K562 (cell line): ENCODE data around the gene ZMYND8. TPM values are rescaled to one million over a fixed set of nuclear protein-coding genes. Genes with fewer than 3 reads are reported as not detected.

ENCODE experiments used
- CBX8 ChIP-seq: fragments of 200-600 bp; sonication (generic); IDR thresholded peaks from 2 replicates; pipeline ENCODE4 v1.6.1; 2012; ENCODE audit warnings: borderline replicate concordance, mixed run types, low read depth, mild to moderate bottlenecking, moderate library complexity, mixed read lengths, low read length, control low read depth, inconsistent platforms; ENCODE audit not compliant: poor library complexity, severe bottlenecking; ENCODE audit errors: extremely low read depth
- FOXJ2 ChIP-seq: fragments of 200-800 bp; sonication (Bioruptor generic); IDR thresholded peaks from 2 replicates; pipeline ENCODE4 v1.6.1; 2016; ENCODE audit warnings: missing genetic modification characterization, missing compliant biosample characterization
- HMGXB4 ChIP-seq: sonication (generic); formaldehyde crosslinking; IDR thresholded peaks from 2 replicates; pipeline ENCODE4 v1.8.1; 2023; ENCODE audit warnings: mild to moderate bottlenecking, missing genetic modification reagents
- IRF2 ChIP-seq: sonication (generic); formaldehyde crosslinking; IDR thresholded peaks from 2 replicates; pipeline ENCODE4 v1.8.1; 2022; ENCODE audit warnings: mild to moderate bottlenecking, missing genetic modification reagents
- KDM2B ChIP-seq: fragments of 250-450 bp; sonication (Bioruptor Pico); IDR thresholded peaks from 2 replicates; pipeline ENCODE4 v1.8.0; 2021; ENCODE audit warnings: mild to moderate bottlenecking, moderate library complexity
- MED1 ChIP-seq: sonication (generic); formaldehyde crosslinking; IDR thresholded peaks from 2 replicates; pipeline ENCODE4 v1.8.1; 2023; ENCODE audit warnings: missing genetic modification reagents, borderline replicate concordance
- PML ChIP-seq: IDR thresholded peaks from 2 replicates; pipeline ENCODE4 v1.6.1; 2012; ENCODE audit warnings: low read length, inconsistent platforms
- SETDB1 ChIP-seq: IDR thresholded peaks from one replicate; pipeline ENCODE4 v1.6.1; 2012; ENCODE audit warnings: low read length, control low read depth, inconsistent platforms
- SMAD1 ChIP-seq: fragments of 150-350 bp; IDR thresholded peaks from 2 replicates; pipeline ENCODE4 v1.6.1; 2014; ENCODE audit warnings: low read length, low read depth; ENCODE audit not compliant: partially characterized antibody
- SRSF9 ChIP-seq: fragments of 200-400 bp; formaldehyde crosslinking; IDR thresholded peaks from 2 replicates; pipeline ENCODE4 v1.6.1; 2017; ENCODE audit warnings: low read depth, low read length, borderline replicate concordance
- ZNF253 ChIP-seq: fragments of 250-450 bp; sonication (Bioruptor Pico); conservative IDR thresholded peaks from 2 replicates; pipeline ENCODE4 v1.6.1; 2021; ENCODE audit warnings: mild to moderate bottlenecking
- ZNF57 ChIP-seq: fragments of 450-650 bp; formaldehyde crosslinking; IDR thresholded peaks from 2 replicates; pipeline ENCODE4 v1.4.0; 2020; ENCODE audit warnings: mild to moderate bottlenecking, moderate library complexity
- polyA plus RNA-seq, 8 experiments: library from polyadenylated mRNA; depleted of rRNA in 4 of 8; stranded (reverse) in 5 of 8; unstranded in 3 of 8; fragments of >200 nt; fragmentation: Nextera tagmentation in 2 of 8; fragmentation: Illumina TruSeq in 1 of 8; extraction: Ambion mirVana in 2 of 8; extraction: Trizol in 1 of 8; gene quantifications; 2 replicates each; pipeline versions ENCODE4 v1.2.1 to v1.2.3, GENCODE V29; 2011 to 2014; ENCODE audit warnings: inconsistent platforms in 1 of 8, missing spikeins in 1 of 8
- total RNA-seq, 7 experiments: library from RNA; depleted of rRNA in 6 of 7; stranded (reverse); fragments of >200 nt in 6 of 7; fragmentation: Illumina TruSeq in 2 of 7; extraction: Trizol in 2 of 7; gene quantifications; 2 replicates each; pipeline versions ENCODE4 v1.2.1 to v1.2.3, GENCODE V29; 2011 to 2021; ENCODE audit warnings: low replicate concordance in 1 of 7
- TF ChIP-seq, protein P1 (sequence below): fragments of 450-650 bp; IDR thresholded peaks from 2 replicates; pipeline ENCODE4 v1.6.1; 2016; ENCODE audit warnings: antibody characterized with exemption
- TF ChIP-seq, protein P2 (sequence below): fragments of 200-400 bp; formaldehyde crosslinking; IDR thresholded peaks from 2 replicates; pipeline ENCODE4 v1.6.1; 2017; ENCODE audit warnings: mild to moderate bottlenecking, low read depth, low read length, moderate library complexity
- TF ChIP-seq, protein P3 (sequence below): fragments of 250-450 bp; sonication (Bioruptor Pico); IDR thresholded peaks from 2 replicates; pipeline ENCODE4 v1.8.0; 2021; ENCODE audit warnings: moderate library complexity, mild to moderate bottlenecking, inconsistent platforms
- TF ChIP-seq, protein P4 (sequence below), 3 experiments: fragments of 200-800 bp in 1 of 3; fragments of 250-450 bp in 1 of 3; fragments of 450-650 bp in 1 of 3; sonication (Bioruptor Pico) in 1 of 3; sonication (Bioruptor generic) in 1 of 3; formaldehyde crosslinking in 1 of 3; IDR thresholded peaks; 2 replicates each; pipeline versions ENCODE4 v1.6.1 to v1.8.0; 2016 to 2022; ENCODE audit warnings: mild to moderate bottlenecking in 2 of 3, missing genetic modification characterization in 2 of 3, missing compliant biosample characterization in 1 of 3, moderate library complexity in 1 of 3

ZMYND8 gene
- total and polyA plus RNA-seq, 9 of the 15 experiments (the other 6 are each of a cell fraction or from before 2014, with no cell fraction given): 31.8 to 148 (median 71.9) TPM

DNA sequence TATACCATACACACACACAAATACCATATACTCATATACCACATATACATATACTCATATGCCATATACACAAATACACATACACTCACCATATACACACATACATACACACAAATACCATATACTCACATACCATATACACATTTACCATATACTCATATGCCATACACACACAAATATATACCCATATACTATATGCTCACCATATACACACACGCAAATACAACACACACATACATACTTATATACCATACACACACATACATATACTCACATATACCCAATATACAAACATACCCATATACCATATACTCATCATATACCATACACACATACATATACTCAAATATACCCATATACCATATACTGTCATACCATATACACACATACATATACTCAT, 99.2 kb downstream of the ZMYND8 start (continued):
- TF ChIP-seq, protein P1, sequence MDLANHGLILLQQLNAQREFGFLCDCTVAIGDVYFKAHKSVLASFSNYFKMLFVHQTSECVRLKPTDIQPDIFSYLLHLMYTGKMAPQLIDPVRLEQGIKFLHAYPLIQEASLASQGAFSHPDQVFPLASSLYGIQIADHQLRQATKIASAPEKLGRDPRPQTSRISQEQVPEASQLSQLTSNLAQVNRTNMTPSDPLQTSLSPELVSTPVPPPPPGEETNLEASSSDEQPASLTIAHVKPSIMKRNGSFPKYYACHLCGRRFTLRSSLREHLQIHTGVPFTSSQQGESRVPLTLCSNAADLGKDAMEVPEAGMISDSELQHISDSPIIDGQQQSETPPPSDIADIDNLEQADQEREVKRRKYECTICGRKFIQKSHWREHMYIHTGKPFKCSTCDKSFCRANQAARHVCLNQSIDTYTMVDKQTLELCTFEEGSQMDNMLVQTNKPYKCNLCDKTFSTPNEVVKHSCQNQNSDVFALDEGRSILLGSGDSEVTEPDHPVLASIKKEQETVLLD: no peak
- no peak for TF ChIP-seq SMAD1
- TF ChIP-seq ZNF57: no peak
- TF ChIP-seq CBX8: no peak
- TF ChIP-seq MED1 (CRISPR knock-in tag): no peak
- TF ChIP-seq SETDB1: no peak
- no peak for TF ChIP-seq IRF2 (CRISPR knock-in tag)
- TF ChIP-seq, protein P2, sequence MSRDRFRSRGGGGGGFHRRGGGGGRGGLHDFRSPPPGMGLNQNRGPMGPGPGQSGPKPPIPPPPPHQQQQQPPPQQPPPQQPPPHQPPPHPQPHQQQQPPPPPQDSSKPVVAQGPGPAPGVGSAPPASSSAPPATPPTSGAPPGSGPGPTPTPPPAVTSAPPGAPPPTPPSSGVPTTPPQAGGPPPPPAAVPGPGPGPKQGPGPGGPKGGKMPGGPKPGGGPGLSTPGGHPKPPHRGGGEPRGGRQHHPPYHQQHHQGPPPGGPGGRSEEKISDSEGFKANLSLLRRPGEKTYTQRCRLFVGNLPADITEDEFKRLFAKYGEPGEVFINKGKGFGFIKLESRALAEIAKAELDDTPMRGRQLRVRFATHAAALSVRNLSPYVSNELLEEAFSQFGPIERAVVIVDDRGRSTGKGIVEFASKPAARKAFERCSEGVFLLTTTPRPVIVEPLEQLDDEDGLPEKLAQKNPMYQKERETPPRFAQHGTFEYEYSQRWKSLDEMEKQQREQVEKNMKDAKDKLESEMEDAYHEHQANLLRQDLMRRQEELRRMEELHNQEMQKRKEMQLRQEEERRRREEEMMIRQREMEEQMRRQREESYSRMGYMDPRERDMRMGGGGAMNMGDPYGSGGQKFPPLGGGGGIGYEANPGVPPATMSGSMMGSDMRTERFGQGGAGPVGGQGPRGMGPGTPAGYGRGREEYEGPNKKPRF: no peak
- TF ChIP-seq FOXJ2 (tag): no peak
- TF ChIP-seq, protein P3, sequence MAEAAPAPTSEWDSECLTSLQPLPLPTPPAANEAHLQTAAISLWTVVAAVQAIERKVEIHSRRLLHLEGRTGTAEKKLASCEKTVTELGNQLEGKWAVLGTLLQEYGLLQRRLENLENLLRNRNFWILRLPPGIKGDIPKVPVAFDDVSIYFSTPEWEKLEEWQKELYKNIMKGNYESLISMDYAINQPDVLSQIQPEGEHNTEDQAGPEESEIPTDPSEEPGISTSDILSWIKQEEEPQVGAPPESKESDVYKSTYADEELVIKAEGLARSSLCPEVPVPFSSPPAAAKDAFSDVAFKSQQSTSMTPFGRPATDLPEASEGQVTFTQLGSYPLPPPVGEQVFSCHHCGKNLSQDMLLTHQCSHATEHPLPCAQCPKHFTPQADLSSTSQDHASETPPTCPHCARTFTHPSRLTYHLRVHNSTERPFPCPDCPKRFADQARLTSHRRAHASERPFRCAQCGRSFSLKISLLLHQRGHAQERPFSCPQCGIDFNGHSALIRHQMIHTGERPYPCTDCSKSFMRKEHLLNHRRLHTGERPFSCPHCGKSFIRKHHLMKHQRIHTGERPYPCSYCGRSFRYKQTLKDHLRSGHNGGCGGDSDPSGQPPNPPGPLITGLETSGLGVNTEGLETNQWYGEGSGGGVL (CRISPR knock-in tag): no peak
- TF ChIP-seq HMGXB4 (CRISPR knock-in tag): no peak
- TF ChIP-seq SRSF9: no peak
- TF ChIP-seq ZNF253: no peak
- no peak for TF ChIP-seq KDM2B (CRISPR knock-in tag)
- TF ChIP-seq, protein P4, sequence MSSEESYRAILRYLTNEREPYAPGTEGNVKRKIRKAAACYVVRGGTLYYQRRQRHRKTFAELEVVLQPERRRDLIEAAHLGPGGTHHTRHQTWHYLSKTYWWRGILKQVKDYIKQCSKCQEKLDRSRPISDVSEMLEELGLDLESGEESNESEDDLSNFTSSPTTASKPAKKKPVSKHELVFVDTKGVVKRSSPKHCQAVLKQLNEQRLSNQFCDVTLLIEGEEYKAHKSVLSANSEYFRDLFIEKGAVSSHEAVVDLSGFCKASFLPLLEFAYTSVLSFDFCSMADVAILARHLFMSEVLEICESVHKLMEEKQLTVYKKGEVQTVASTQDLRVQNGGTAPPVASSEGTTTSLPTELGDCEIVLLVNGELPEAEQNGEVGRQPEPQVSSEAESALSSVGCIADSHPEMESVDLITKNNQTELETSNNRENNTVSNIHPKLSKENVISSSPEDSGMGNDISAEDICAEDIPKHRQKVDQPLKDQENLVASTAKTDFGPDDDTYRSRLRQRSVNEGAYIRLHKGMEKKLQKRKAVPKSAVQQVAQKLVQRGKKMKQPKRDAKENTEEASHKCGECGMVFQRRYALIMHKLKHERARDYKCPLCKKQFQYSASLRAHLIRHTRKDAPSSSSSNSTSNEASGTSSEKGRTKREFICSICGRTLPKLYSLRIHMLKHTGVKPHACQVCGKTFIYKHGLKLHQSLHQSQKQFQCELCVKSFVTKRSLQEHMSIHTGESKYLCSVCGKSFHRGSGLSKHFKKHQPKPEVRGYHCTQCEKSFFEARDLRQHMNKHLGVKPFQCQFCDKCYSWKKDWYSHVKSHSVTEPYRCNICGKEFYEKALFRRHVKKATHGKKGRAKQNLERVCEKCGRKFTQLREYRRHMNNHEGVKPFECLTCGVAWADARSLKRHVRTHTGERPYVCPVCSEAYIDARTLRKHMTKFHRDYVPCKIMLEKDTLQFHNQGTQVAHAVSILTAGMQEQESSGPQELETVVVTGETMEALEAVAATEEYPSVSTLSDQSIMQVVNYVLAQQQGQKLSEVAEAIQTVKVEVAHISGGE (CRISPR knock-in tag; IDR thresholded peaks at IDR 0.05): peak in 1 of 3 experiments; percentile 74; a peak in 2 of 6 replicates
- TF ChIP-seq PML: no peak
